Skin epidermis (tissue), 12 donors: ENCODE measurements around the gene GPR65.
A peak's percentile ranks its signal among the peaks of the same experiment; 100 is the strongest.

Source experiments
- H3K27ac ChIP-seq, 21 experiments: fragments of 200-600 bp; sonication (generic) in 11 of 21; one replicate each; pipeline ENCODE4 v1.5.0; 2020; ENCODE audit warnings: mild to moderate bottlenecking in 3 of 21, inconsistent platforms in 2 of 21, moderate library complexity in 2 of 21
- H3K4me3 ChIP-seq, 7 experiments: fragments of 200-600 bp; sonication (generic) in 2 of 7; one replicate each; pipeline ENCODE4 v1.5.0; 2020; ENCODE audit warnings: inconsistent platforms in 2 of 7, mild to moderate bottlenecking in 2 of 7, moderate library complexity in 1 of 7

The GPR65 gene

GRCh38 chr14:88005050-88005481, at the start of gene GPR65:
Gene GPR65, plus strand, starts transcription at chr14:88005135. Its CDS starts 5,713 bp downstream, at chr14:88010848.
- H3K4me3 ChIP-seq, result peak within 1 kb of the TSS; percentile 2 to 34 (median 21)
- peak within 1 kb of the TSS in 17 of 21 experiments; percentile 4 to 87 (median 66) for H3K27ac ChIP-seq

GRCh38 chr14:87955501-87955900, 49.4 kb upstream of the GPR65 start:
- Histone ChIP-seq H3K27ac (no peak overlapping the region), H3K4me3 (no peak overlapping the region)

GRCh38 chr14:87960013-87960787, 44.7 kb upstream of the GPR65 start:
- no peak overlapping the region for H3K4me3 ChIP-seq
- no peak overlapping the region for H3K27ac ChIP-seq

- Histone ChIP-seq H3K27ac (no peak overlapping the region), H3K4me3 (no peak overlapping the region)
These were observed 43.7 kb upstream of the GPR65 start for GRCh38 chr14:87961246-87961645.

GRCh38 chr14:87966816-87967215, 38.1 kb upstream of the GPR65 start:
- no peak overlapping the region for H3K4me3 ChIP-seq
- no peak overlapping the region for H3K27ac ChIP-seq

GRCh38 chr14:87967496-87967895, 37.4 kb upstream of the GPR65 start:
- no peak overlapping the region for H3K27ac ChIP-seq
- no peak overlapping the region for H3K4me3 ChIP-seq

GRCh38 chr14:87971010-87971409, 33.9 kb upstream of the GPR65 start:
- no peak overlapping the region for H3K4me3 ChIP-seq
- H3K27ac ChIP-seq, result no peak overlapping the region

- Histone ChIP-seq H3K27ac (no peak overlapping the region), H3K4me3 (no peak overlapping the region)
These were observed 29.3 kb upstream of the GPR65 start for GRCh38 chr14:87975636-87976035.

GRCh38 chr14:87979689-87980088, 25.2 kb upstream of the GPR65 start:
- H3K4me3 ChIP-seq, result no peak overlapping the region
- no peak overlapping the region for H3K27ac ChIP-seq

GRCh38 chr14:87989221-87989955, 15.5 kb upstream of the GPR65 start:
- no peak overlapping the region for H3K27ac ChIP-seq
- H3K4me3 ChIP-seq, result no peak overlapping the region

GRCh38 chr14:87989956-87990299, 15.0 kb upstream of the GPR65 start:
- Histone ChIP-seq H3K27ac (peak overlapping the region in 1 of 21 experiments; percentile 20), H3K4me3 (no peak overlapping the region)

- Histone ChIP-seq H3K4me3 (no peak overlapping the region), H3K27ac (peak overlapping the region in 1 of 21 experiments; percentile 20)
These were observed 14.3 kb upstream of the GPR65 start for GRCh38 chr14:87990682-87991081.

GRCh38 chr14:87992346-87992717, 12.6 kb upstream of the GPR65 start:
- H3K4me3 ChIP-seq, result peak overlapping the region; percentile 54 to 84 (median 63)
- peak overlapping the region; percentile 84 to 97 (median 94) for H3K27ac ChIP-seq

- H3K4me3 ChIP-seq, result peak within 1 kb of the TSS; percentile 54 to 84 (median 63)
- peak within 1 kb of the TSS; percentile 84 to 97 (median 94) for H3K27ac ChIP-seq
These were observed 12.0 kb upstream of the GPR65 start, which contains the start of gene GALC for GRCh38 chr14:87992718-87993628. Gene GALC, minus strand, starts transcription at chr14:87993182. Its CDS starts 18 bp downstream, at chr14:87993164.

- H3K27ac ChIP-seq, result peak overlapping the region in 11 of 21 experiments; percentile 10 to 97 (median 50)
These were observed 10.0 kb upstream of the GPR65 start for GRCh38 chr14:87994974-87995373.

GRCh38 chr14:87995500-87996290, 9.2 kb upstream of the GPR65 start:
- H3K4me3 ChIP-seq, result no peak overlapping the region
- H3K27ac ChIP-seq, result peak overlapping the region in 11 of 21 experiments; percentile 7 to 97 (median 48)

More at GRCh38 chr14:87994974-87995373, 10.0 kb upstream of the GPR65 start:
- no peak overlapping the region for H3K4me3 ChIP-seq

- no peak overlapping the region for H3K4me3 ChIP-seq
- H3K27ac ChIP-seq, result peak overlapping the region in 3 of 21 experiments; percentile 57 to 97 (median 92)
These were observed 8.7 kb upstream of the GPR65 start for GRCh38 chr14:87996291-87996592.

- Histone ChIP-seq H3K27ac (peak overlapping the region in 1 of 21 experiments; percentile 56), H3K4me3 (no peak overlapping the region)
These were observed 6.5 kb upstream of the GPR65 start for GRCh38 chr14:87998482-87998881.

- Histone ChIP-seq H3K27ac (peak overlapping the region in 3 of 21 experiments; percentile 10 to 56 (median 14)), H3K4me3 (no peak overlapping the region)
These were observed 5.7 kb upstream of the GPR65 start for GRCh38 chr14:87999277-87999676.
